ENCODE measurements around the gene PRKCE. TPM values are rescaled to one million over a fixed set of nuclear protein-coding genes. Genes with fewer than 3 reads are reported as not detected.

PRKCE gene
- total and polyA plus RNA-seq, 2 experiments from 2014 or later: 0.94 to 1.2 TPM

DNA sequence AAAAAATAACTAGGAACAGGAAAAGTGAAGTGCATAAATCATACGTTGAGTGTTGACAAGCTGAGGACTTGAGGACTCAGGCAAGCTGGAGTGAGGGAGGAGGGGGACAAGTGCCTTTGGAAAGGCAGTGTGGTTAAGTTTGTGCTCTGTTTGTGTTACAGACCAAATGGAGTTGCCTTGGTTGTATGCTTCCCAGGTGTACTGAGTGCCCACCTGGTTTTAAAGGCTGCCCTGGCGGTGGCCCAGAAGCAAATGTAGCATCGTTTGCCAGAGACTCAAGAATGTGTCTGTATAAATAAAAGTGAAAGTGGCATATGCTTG, 240.9 kb downstream of the PRKCE start (continued):
- TF ChIP-seq, protein P1, sequence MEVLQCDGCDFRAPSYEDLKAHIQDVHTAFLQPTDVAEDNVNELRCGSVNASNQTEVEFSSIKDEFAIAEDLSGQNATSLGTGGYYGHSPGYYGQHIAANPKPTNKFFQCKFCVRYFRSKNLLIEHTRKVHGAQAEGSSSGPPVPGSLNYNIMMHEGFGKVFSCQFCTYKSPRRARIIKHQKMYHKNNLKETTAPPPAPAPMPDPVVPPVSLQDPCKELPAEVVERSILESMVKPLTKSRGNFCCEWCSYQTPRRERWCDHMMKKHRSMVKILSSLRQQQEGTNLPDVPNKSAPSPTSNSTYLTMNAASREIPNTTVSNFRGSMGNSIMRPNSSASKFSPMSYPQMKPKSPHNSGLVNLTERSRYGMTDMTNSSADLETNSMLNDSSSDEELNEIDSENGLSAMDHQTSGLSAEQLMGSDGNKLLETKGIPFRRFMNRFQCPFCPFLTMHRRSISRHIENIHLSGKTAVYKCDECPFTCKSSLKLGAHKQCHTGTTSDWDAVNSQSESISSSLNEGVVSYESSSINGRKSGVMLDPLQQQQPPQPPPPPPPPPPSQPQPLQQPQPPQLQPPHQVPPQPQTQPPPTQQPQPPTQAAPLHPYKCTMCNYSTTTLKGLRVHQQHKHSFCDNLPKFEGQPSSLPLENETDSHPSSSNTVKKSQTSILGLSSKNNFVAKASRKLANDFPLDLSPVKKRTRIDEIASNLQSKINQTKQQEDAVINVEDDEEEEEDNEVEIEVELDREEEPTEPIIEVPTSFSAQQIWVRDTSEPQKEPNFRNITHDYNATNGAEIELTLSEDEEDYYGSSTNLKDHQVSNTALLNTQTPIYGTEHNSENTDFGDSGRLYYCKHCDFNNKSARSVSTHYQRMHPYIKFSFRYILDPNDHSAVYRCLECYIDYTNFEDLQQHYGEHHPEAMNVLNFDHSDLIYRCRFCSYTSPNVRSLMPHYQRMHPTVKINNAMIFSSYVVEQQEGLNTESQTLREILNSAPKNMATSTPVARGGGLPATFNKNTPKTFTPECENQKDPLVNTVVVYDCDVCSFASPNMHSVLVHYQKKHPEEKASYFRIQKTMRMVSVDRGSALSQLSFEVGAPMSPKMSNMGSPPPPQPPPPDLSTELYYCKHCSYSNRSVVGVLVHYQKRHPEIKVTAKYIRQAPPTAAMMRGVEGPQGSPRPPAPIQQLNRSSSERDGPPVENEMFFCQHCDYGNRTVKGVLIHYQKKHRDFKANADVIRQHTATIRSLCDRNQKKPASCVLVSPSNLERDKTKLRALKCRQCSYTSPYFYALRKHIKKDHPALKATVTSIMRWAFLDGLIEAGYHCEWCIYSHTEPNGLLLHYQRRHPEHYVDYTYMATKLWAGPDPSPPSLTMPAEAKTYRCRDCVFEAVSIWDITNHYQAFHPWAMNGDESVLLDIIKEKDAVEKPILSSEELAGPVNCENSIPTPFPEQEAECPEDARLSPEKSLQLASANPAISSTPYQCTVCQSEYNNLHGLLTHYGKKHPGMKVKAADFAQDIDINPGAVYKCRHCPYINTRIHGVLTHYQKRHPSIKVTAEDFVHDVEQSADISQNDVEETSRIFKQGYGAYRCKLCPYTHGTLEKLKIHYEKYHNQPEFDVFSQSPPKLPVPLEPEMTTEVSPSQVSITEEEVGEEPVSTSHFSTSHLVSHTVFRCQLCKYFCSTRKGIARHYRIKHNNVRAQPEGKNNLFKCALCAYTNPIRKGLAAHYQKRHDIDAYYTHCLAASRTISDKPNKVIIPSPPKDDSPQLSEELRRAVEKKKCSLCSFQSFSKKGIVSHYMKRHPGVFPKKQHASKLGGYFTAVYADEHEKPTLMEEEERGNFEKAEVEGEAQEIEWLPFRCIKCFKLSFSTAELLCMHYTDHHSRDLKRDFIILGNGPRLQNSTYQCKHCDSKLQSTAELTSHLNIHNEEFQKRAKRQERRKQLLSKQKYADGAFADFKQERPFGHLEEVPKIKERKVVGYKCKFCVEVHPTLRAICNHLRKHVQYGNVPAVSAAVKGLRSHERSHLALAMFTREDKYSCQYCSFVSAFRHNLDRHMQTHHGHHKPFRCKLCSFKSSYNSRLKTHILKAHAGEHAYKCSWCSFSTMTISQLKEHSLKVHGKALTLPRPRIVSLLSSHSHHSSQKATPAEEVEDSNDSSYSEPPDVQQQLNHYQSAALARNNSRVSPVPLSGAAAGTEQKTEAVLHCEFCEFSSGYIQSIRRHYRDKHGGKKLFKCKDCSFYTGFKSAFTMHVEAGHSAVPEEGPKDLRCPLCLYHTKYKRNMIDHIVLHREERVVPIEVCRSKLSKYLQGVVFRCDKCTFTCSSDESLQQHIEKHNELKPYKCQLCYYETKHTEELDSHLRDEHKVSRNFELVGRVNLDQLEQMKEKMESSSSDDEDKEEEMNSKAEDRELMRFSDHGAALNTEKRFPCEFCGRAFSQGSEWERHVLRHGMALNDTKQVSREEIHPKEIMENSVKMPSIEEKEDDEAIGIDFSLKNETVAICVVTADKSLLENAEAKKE (CRISPR knock-in tag; IDR thresholded peaks at IDR 0.05): no peak
- TF ChIP-seq, protein P2, sequence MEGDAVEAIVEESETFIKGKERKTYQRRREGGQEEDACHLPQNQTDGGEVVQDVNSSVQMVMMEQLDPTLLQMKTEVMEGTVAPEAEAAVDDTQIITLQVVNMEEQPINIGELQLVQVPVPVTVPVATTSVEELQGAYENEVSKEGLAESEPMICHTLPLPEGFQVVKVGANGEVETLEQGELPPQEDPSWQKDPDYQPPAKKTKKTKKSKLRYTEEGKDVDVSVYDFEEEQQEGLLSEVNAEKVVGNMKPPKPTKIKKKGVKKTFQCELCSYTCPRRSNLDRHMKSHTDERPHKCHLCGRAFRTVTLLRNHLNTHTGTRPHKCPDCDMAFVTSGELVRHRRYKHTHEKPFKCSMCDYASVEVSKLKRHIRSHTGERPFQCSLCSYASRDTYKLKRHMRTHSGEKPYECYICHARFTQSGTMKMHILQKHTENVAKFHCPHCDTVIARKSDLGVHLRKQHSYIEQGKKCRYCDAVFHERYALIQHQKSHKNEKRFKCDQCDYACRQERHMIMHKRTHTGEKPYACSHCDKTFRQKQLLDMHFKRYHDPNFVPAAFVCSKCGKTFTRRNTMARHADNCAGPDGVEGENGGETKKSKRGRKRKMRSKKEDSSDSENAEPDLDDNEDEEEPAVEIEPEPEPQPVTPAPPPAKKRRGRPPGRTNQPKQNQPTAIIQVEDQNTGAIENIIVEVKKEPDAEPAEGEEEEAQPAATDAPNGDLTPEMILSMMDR (conservative IDR thresholded peaks at IDR 0.05; ENCODE audit: low read depth in 2 of 2): no peak
- TF ChIP-seq POLR2AphosphoS5 (IDR thresholded peaks at IDR 0.05; ENCODE audit: low read depth) (no peak), ZNF331 (CRISPR knock-in tag; IDR thresholded peaks at IDR 0.05; ENCODE audit: low read depth) (no peak)
- TF ChIP-seq, protein P3, sequence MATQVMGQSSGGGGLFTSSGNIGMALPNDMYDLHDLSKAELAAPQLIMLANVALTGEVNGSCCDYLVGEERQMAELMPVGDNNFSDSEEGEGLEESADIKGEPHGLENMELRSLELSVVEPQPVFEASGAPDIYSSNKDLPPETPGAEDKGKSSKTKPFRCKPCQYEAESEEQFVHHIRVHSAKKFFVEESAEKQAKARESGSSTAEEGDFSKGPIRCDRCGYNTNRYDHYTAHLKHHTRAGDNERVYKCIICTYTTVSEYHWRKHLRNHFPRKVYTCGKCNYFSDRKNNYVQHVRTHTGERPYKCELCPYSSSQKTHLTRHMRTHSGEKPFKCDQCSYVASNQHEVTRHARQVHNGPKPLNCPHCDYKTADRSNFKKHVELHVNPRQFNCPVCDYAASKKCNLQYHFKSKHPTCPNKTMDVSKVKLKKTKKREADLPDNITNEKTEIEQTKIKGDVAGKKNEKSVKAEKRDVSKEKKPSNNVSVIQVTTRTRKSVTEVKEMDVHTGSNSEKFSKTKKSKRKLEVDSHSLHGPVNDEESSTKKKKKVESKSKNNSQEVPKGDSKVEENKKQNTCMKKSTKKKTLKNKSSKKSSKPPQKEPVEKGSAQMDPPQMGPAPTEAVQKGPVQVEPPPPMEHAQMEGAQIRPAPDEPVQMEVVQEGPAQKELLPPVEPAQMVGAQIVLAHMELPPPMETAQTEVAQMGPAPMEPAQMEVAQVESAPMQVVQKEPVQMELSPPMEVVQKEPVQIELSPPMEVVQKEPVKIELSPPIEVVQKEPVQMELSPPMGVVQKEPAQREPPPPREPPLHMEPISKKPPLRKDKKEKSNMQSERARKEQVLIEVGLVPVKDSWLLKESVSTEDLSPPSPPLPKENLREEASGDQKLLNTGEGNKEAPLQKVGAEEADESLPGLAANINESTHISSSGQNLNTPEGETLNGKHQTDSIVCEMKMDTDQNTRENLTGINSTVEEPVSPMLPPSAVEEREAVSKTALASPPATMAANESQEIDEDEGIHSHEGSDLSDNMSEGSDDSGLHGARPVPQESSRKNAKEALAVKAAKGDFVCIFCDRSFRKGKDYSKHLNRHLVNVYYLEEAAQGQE (IDR thresholded peaks at IDR 0.05; ENCODE audit: unreplicated experiment): no peak
